Measurements from ENCODE around the gene MYBPC1. TPM values are rescaled to one million over a fixed set of nuclear protein-coding genes. Genes with fewer than 3 reads are reported as not detected.
"Not testable (repeated sequence)": the region's sequence is repeated elsewhere in the genome, so short reads cannot be mapped to it uniquely, and the experiment has no call there.

MYBPC1 gene
- not detected for total RNA-seq (ENCODE audit: unreplicated experiment)
- long read RNA-seq, result 0 reads

GRCh38 chr12:101594700-101595099 lies at the start of gene MYBPC1:
Gene MYBPC1, plus strand, starts transcription at chr12:101594971. Its CDS starts 100 bp downstream, at chr12:101595071.
- Mint-ChIP-seq H3K27me3 (ENCODE audit: unreplicated experiment) (no peaks in the 10 kb centered on the region), H3K9me3 (ENCODE audit: unreplicated experiment) (no peaks in the 10 kb centered on the region), H3K36me3 (ENCODE audit: unreplicated experiment) (no peaks in the 10 kb centered on the region), H3K4me1 (ENCODE audit: low read depth, unreplicated experiment) (no peaks in the 10 kb centered on the region), H3K27ac (ENCODE audit: unreplicated experiment) (no peak within 1 kb of the TSS), H3K4me3 (ENCODE audit: unreplicated experiment) (no peak within 1 kb of the TSS)
- TF ChIP-seq CTCF (IDR thresholded peaks at IDR 0.05; ENCODE audit: partially characterized antibody, unreplicated experiment), result no peak
- no peak for DNase-seq

GRCh38 chr12:101551362-101552114 lies 43.2 kb upstream of the MYBPC1 start:
- H3K4me1 Mint-ChIP-seq (ENCODE audit: low read depth, unreplicated experiment), result no peaks in the 10 kb centered on the region
- no peak overlapping the region for H3K4me3 Mint-ChIP-seq (ENCODE audit: unreplicated experiment)
- peaks cover 5% of the 10 kb centered on the region for H3K36me3 Mint-ChIP-seq (ENCODE audit: unreplicated experiment)
- no peak for TF ChIP-seq CTCF (IDR thresholded peaks at IDR 0.05; ENCODE audit: partially characterized antibody, unreplicated experiment)
- H3K9me3 Mint-ChIP-seq (ENCODE audit: unreplicated experiment), result peaks cover 5% of the 10 kb centered on the region
- no peak for DNase-seq
- peaks cover 2% of the 10 kb centered on the region for H3K27me3 Mint-ChIP-seq (ENCODE audit: unreplicated experiment)
- H3K27ac Mint-ChIP-seq (ENCODE audit: unreplicated experiment), result no peak overlapping the region

GRCh38 chr12:101552277-101552676 lies 42.5 kb upstream of the MYBPC1 start:
- H3K4me3 Mint-ChIP-seq (ENCODE audit: unreplicated experiment), result no peak overlapping the region
- H3K4me1 Mint-ChIP-seq (ENCODE audit: low read depth, unreplicated experiment), result no peaks in the 10 kb centered on the region
- no peak for TF ChIP-seq CTCF (IDR thresholded peaks at IDR 0.05; ENCODE audit: partially characterized antibody, unreplicated experiment)
- peaks cover 5% of the 10 kb centered on the region for H3K9me3 Mint-ChIP-seq (ENCODE audit: unreplicated experiment)
- DNase-seq, result no peak
- H3K27ac Mint-ChIP-seq (ENCODE audit: unreplicated experiment), result no peak overlapping the region
- peaks cover 5% of the 10 kb centered on the region for H3K36me3 Mint-ChIP-seq (ENCODE audit: unreplicated experiment)
- peaks cover 2% of the 10 kb centered on the region for H3K27me3 Mint-ChIP-seq (ENCODE audit: unreplicated experiment)

- Mint-ChIP-seq H3K36me3 (ENCODE audit: unreplicated experiment) (no peaks in the 10 kb centered on the region), H3K27ac (ENCODE audit: unreplicated experiment) (no peak overlapping the region), H3K27me3 (ENCODE audit: unreplicated experiment) (no peaks in the 10 kb centered on the region), H3K4me1 (ENCODE audit: low read depth, unreplicated experiment) (no peaks in the 10 kb centered on the region), H3K4me3 (ENCODE audit: unreplicated experiment) (no peak overlapping the region), H3K9me3 (ENCODE audit: unreplicated experiment) (peaks cover 3% of the 10 kb centered on the region)
- no peak for TF ChIP-seq CTCF (IDR thresholded peaks at IDR 0.05; ENCODE audit: partially characterized antibody, unreplicated experiment)
- DNase-seq, result no peak
Observed at GRCh38 chr12:101557094-101557493, 37.7 kb upstream of the MYBPC1 start.

GRCh38 chr12:101558726-101559125 lies 36.0 kb upstream of the MYBPC1 start:
- H3K27me3 Mint-ChIP-seq (ENCODE audit: unreplicated experiment); H3K4me3 Mint-ChIP-seq (ENCODE audit: unreplicated experiment); H3K27ac Mint-ChIP-seq (ENCODE audit: unreplicated experiment); H3K36me3 Mint-ChIP-seq (ENCODE audit: unreplicated experiment); H3K9me3 Mint-ChIP-seq (ENCODE audit: unreplicated experiment); DNase-seq; H3K4me1 Mint-ChIP-seq (ENCODE audit: low read depth, unreplicated experiment): not testable (repeated sequence)

All from glutamatergic neuron (in vitro differentiated cells).